Natural killer cell (primary cell): ENCODE measurements around the gene DDX23. TPM values are rescaled to one million over a fixed set of nuclear protein-coding genes. Genes with fewer than 3 reads are reported as not detected.

Source experiments
- ATAC-seq, 3 donors: fragments of 150-1000 bp in 2 of 3; fragments of 200-7000 bp in 1 of 3; cut with Tn5 transposase; 1 replicate in 1 of 3; 2 replicates in 2 of 3; pipeline ENCODE4 v1.10.0; 2021; ENCODE audit warnings: mild to moderate bottlenecking in 2 of 3, moderate library complexity in 2 of 3
- DNase-seq, 2 donors: peaks; one replicate each; pipeline versions ENCODE4 v3.0.0 to v3.0.0-alpha.2; 2013 to 2021; ENCODE audit warnings: mixed read lengths in 1 of 2
- H3K27ac ChIP-seq: one replicate; pipeline ENCODE4 v1.5.1; 2013; ENCODE audit warnings: mild to moderate bottlenecking, low read length
- H3K27me3 ChIP-seq: one replicate; pipeline ENCODE4 v1.6.1; 2013; ENCODE audit warnings: low read length; ENCODE audit not compliant: control insufficient read depth, insufficient read depth
- H3K36me3 ChIP-seq: one replicate; pipeline ENCODE4 v1.6.1; 2013; ENCODE audit warnings: low read length; ENCODE audit not compliant: control insufficient read depth, insufficient read depth
- H3K4me1 ChIP-seq: one replicate; pipeline ENCODE4 v1.6.1; 2013; ENCODE audit warnings: low read length; ENCODE audit not compliant: control insufficient read depth, insufficient read depth
- H3K4me3 ChIP-seq: one replicate; pipeline ENCODE4 v1.5.1; 2013; ENCODE audit warnings: low read length
- H3K9me3 ChIP-seq: one replicate; pipeline ENCODE4 v1.6.1; 2013; ENCODE audit warnings: low read length; ENCODE audit not compliant: control insufficient read depth, insufficient read depth
- H3K27ac Mint-ChIP-seq, 2 donors: one replicate each; pipeline ENCODE4 v1.8.0; 2022; ENCODE audit warnings: mild to moderate bottlenecking in 2 of 2, mixed read lengths in 2 of 2, moderate library complexity in 1 of 2
- H3K27me3 Mint-ChIP-seq, 2 donors: one replicate each; pipeline ENCODE4 v1.8.0; 2022; ENCODE audit warnings: low read depth in 2 of 2, mixed read lengths in 2 of 2
- H3K36me3 Mint-ChIP-seq: one replicate; pipeline ENCODE4 v1.8.0; 2022; ENCODE audit warnings: mixed read lengths
- H3K4me1 Mint-ChIP-seq, 2 donors: one replicate each; pipeline ENCODE4 v1.8.0; 2022; ENCODE audit warnings: mixed read lengths in 2 of 2
- H3K4me3 Mint-ChIP-seq: one replicate; pipeline ENCODE4 v1.8.0; 2022; ENCODE audit warnings: mild to moderate bottlenecking, moderate library complexity, mixed read lengths
- H3K9me3 Mint-ChIP-seq, 2 donors: one replicate each; pipeline ENCODE4 v1.8.0; 2022; ENCODE audit warnings: mixed read lengths in 2 of 2
- CTCF ChIP-seq: fragments of 200-600 bp; IDR thresholded peaks from one replicate; pipeline ENCODE4 v1.8.0; 2022; ENCODE audit warnings: antibody characterized with exemption
- WGBS: methylation state at CpG from one replicate; pipeline ENCODE4 v1.1.7; 2013; ENCODE audit warnings: missing lambda C conversion rate; ENCODE audit not compliant: insufficient coverage; 5-methylcytosine and 5-hydroxymethylcytosine counted together
- intact Hi-C: fragments of 100-400 bp; cut with micrococcal nuclease; formaldehyde crosslinking; loops from one replicate; pipeline ENCODE4 v1.14.2; 2022
- total RNA-seq, 4 donors: library from RNA; stranded (reverse); fragments of 120-200 nt in 1 of 4; gene quantifications; one replicate each; pipeline versions ENCODE4 v1.2.3 to v1.2.4, GENCODE V29; 2013 to 2022

DDX23 gene
- total RNA-seq, 3 donors from 2014 or later (not counting 1 experiment from before 2014, with no cell fraction given): 96.0 to 123 (median 104) TPM

- no peaks in the 10 kb centered on the region for H3K36me3 Mint-ChIP-seq
- peak overlapping the region; percentile 78 for H3K4me3 Mint-ChIP-seq
- no peaks in the 10 kb centered on the region for H3K36me3 ChIP-seq
- no peaks in the 10 kb centered on the region for H3K9me3 Mint-ChIP-seq
- peak overlapping the region in 1 of 2 donors; percentile 63 for H3K27ac Mint-ChIP-seq
- TF ChIP-seq CTCF: no peak
- ATAC-seq: peak in 1 of 3 donors; percentile 20
- 7% methylated on average over 25 of the region's 25 CpGs for WGBS
- intact Hi-C loops: no loop called here
- no peaks in the 10 kb centered on the region for H3K9me3 ChIP-seq
- peaks cover 16% of the 10 kb centered on the region for H3K4me1 ChIP-seq
- H3K27ac ChIP-seq: no peak overlapping the region
- H3K4me1 Mint-ChIP-seq: peaks cover 0 to 25% of the 10 kb centered on the region in 2 donors
- peaks cover 26 to 43% of the 10 kb centered on the region in 2 donors for H3K27me3 Mint-ChIP-seq
- peak overlapping the region; percentile 13 for H3K4me3 ChIP-seq
- peaks cover 21% of the 10 kb centered on the region for H3K27me3 ChIP-seq
- DNase-seq: no peak
These were observed 63.5 kb downstream of the DDX23 start for GRCh38 chr12:48788524-48788853.

- Mint-ChIP-seq H3K27ac (peak overlapping the region in 1 of 2 donors; percentile 63), H3K36me3 (no peaks in the 10 kb centered on the region), H3K4me1 (peaks cover 0 to 25% of the 10 kb centered on the region in 2 donors), H3K27me3 (peaks cover 26 to 43% of the 10 kb centered on the region in 2 donors), H3K9me3 (no peaks in the 10 kb centered on the region), H3K4me3 (peak overlapping the region; percentile 78)
- no peak for TF ChIP-seq CTCF
- DNase-seq (no peak), ATAC-seq (no peak)
- peaks cover 16% of the 10 kb centered on the region for H3K4me1 ChIP-seq
- peaks cover 21% of the 10 kb centered on the region for H3K27me3 ChIP-seq
- 59% methylated on average over 8 of the region's 11 CpGs for WGBS
- no peak overlapping the region for H3K27ac ChIP-seq
- H3K36me3 ChIP-seq: no peaks in the 10 kb centered on the region
- H3K9me3 ChIP-seq: no peaks in the 10 kb centered on the region
- intact Hi-C loops: no loop called here
- peak overlapping the region; percentile 13 for H3K4me3 ChIP-seq
These were observed 64.0 kb downstream of the DDX23 start for GRCh38 chr12:48787791-48788523.

GRCh38 chr12:48786591-48787544 is 65.1 kb downstream of the DDX23 start:
- H3K27me3 Mint-ChIP-seq: peaks cover 26 to 43% of the 10 kb centered on the region in 2 donors
- H3K36me3 Mint-ChIP-seq: no peaks in the 10 kb centered on the region
- intact Hi-C loops: no loop called here
- 88% methylated on average over 7 of the region's 7 CpGs for WGBS
- no peaks in the 10 kb centered on the region for H3K9me3 ChIP-seq
- H3K4me3 Mint-ChIP-seq: peak overlapping the region; percentile 55
- no peak for DNase-seq
- no peak for ATAC-seq
- H3K27ac Mint-ChIP-seq: no peak overlapping the region
- H3K27ac ChIP-seq: no peak overlapping the region
- peaks cover 16% of the 10 kb centered on the region for H3K4me1 ChIP-seq
- TF ChIP-seq CTCF: no peak
- no peak overlapping the region for H3K4me3 ChIP-seq
- H3K4me1 Mint-ChIP-seq: peaks cover 0 to 25% of the 10 kb centered on the region in 2 donors
- peaks cover 21% of the 10 kb centered on the region for H3K27me3 ChIP-seq
- no peaks in the 10 kb centered on the region for H3K9me3 Mint-ChIP-seq
- no peaks in the 10 kb centered on the region for H3K36me3 ChIP-seq
